ENCODE measurements around the gene ZNF484.
"Not testable (repeated sequence)": the region's sequence is repeated elsewhere in the genome, so short reads cannot be mapped to it uniquely, and the experiment has no call there.

Gene ZNF484

DNA sequence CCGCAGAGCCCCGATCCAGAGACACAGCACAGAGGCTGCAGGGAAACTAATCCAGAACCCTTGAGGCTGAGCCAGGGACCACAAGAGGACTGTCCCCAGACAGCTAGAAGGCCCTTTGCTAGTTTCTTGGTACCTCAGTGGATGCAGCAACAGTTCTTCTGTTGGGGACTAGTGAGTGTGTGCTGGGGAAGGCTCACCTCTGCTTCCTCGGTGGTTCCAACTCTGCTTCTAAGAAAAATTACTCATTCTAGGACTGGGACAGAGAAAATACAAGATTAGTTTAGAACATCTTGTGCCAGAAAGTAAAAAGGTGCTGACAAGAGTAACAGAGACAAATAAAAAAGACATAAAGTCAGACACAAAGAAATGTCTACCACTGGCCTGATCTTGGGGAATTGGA lies 19.5 kb upstream of the ZNF484 start:
- Histone ChIP-seq H3K56ac (ENCODE audit: low read length) (no peak overlapping the region), H3K36me3 (ENCODE audit: control insufficient read depth, insufficient read depth, low read length) (no peaks in the 10 kb centered on the region), H3K4me3 (ENCODE audit: low read length) (no peak overlapping the region), H2BK5ac (ENCODE audit: low read length) (no peak overlapping the region), H3K9ac (ENCODE audit: low read length) (no peak overlapping the region), H3K23ac (ENCODE audit: low read length) (no peak overlapping the region), H3K18ac (ENCODE audit: low read length) (no peak overlapping the region), H3K4me2 (ENCODE audit: low read length) (no peak overlapping the region), H3K27ac (ENCODE audit: low read depth, low read length) (no peak overlapping the region), H4K5ac (ENCODE audit: low read length) (no peak overlapping the region), H2AK5ac (ENCODE audit: low read length) (no peak overlapping the region), H2BK15ac (replicated peaks; ENCODE audit: low read depth) (no peak overlapping the region), H3K79me1 (ENCODE audit: low read length) (no peaks in the 10 kb centered on the region), H3K4ac (ENCODE audit: low read depth, low read length) (no peak overlapping the region), H3K27me3 (ENCODE audit: insufficient read depth, low read length, poor library complexity) (no peaks in the 10 kb centered on the region), H4K8ac (ENCODE audit: low read depth, low read length) (no peak overlapping the region), H3K79me2 (ENCODE audit: control insufficient read depth, insufficient read depth, low read length) (no peaks in the 10 kb centered on the region), H3K4me1 (ENCODE audit: control insufficient read depth, low read depth, low read length) (no peaks in the 10 kb centered on the region), H2BK120ac (ENCODE audit: low read depth, low read length) (no peak overlapping the region)
- WGBS (ENCODE audit: extremely low coverage, insufficient coverage, low lambda C conversion rate) = no CpG with 5 or more reads among the region's 3 CpGs
- no peak for DNase-seq

DNA sequence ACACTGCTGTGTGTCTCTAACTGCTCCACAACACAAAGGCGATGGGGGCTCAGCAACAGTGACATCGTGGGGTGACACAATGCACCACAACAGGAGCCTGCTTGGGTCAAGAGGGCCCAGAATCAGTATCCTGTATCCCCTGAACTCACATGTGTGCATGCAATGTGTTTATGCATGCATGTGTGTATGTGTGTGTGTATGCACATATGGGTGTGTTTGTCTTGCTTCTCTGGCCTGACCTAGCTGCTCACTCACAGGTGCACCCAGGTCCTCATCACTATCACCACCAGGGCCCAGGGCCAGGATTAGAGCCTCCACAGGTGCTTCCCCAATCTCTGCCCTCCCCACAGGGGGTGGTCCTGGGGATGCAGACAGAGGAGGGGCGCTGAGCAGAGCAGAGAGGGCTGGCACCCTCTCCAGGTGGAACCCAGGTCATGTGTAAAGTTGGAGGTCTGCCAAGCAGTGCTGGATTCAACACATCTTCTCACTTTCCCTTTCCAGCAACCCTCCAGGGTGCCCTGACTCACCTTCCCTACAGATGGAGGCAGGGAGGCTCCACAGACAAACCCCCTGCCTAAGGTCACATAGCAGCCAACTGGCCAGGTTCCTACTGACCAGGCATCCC lies 18.1 kb upstream of the ZNF484 start:
- no peak overlapping the region for H3K4me2 ChIP-seq (ENCODE audit: low read length)
- H3K4me1 ChIP-seq (ENCODE audit: control insufficient read depth, low read depth, low read length) = no peaks in the 10 kb centered on the region
- no peak overlapping the region for H3K4ac ChIP-seq (ENCODE audit: low read depth, low read length)
- H4K8ac ChIP-seq (ENCODE audit: low read depth, low read length) = no peak overlapping the region
- no peak overlapping the region for H3K56ac ChIP-seq (ENCODE audit: low read length)
- H3K79me1 ChIP-seq (ENCODE audit: low read length) = no peaks in the 10 kb centered on the region
- no peaks in the 10 kb centered on the region for H3K79me2 ChIP-seq (ENCODE audit: control insufficient read depth, insufficient read depth, low read length)
- H2BK5ac ChIP-seq (ENCODE audit: low read length) = no peak overlapping the region
- whole genome bisulfite sequencing (ENCODE audit: extremely low coverage, insufficient coverage, low lambda C conversion rate) = no CpG with 5 or more reads among the region's 3 CpGs
- no peak overlapping the region for H4K5ac ChIP-seq (ENCODE audit: low read length)
- no peak overlapping the region for H3K23ac ChIP-seq (ENCODE audit: low read length)
- no peak overlapping the region for H3K18ac ChIP-seq (ENCODE audit: low read length)
- H3K27me3 ChIP-seq (ENCODE audit: insufficient read depth, low read length, poor library complexity) = no peaks in the 10 kb centered on the region
- no peak overlapping the region for H2AK5ac ChIP-seq (ENCODE audit: low read length)
- H3K9ac ChIP-seq (ENCODE audit: low read length) = no peak overlapping the region
- H3K36me3 ChIP-seq (ENCODE audit: control insufficient read depth, insufficient read depth, low read length) = no peaks in the 10 kb centered on the region
- no peak for DNase-seq
- no peak overlapping the region for H2BK15ac ChIP-seq (replicated peaks; ENCODE audit: low read depth)
- no peak overlapping the region for H3K27ac ChIP-seq (ENCODE audit: low read depth, low read length)
- H2BK120ac ChIP-seq (ENCODE audit: low read depth, low read length) = no peak overlapping the region
- no peak overlapping the region for H3K4me3 ChIP-seq (ENCODE audit: low read length)

- H3K56ac ChIP-seq (ENCODE audit: low read length) = no peak overlapping the region
- H4K5ac ChIP-seq (ENCODE audit: low read length) = no peak overlapping the region
- no peak overlapping the region for H3K4ac ChIP-seq (ENCODE audit: low read depth, low read length)
- H3K4me2 ChIP-seq (ENCODE audit: low read length) = no peak overlapping the region
- H2BK120ac ChIP-seq (ENCODE audit: low read depth, low read length) = no peak overlapping the region
- no peaks in the 10 kb centered on the region for H3K4me1 ChIP-seq (ENCODE audit: control insufficient read depth, low read depth, low read length)
- no CpG with 5 or more reads among the region's 6 CpGs for WGBS (ENCODE audit: extremely low coverage, insufficient coverage, low lambda C conversion rate)
- H3K4me3 ChIP-seq (ENCODE audit: low read length) = no peak overlapping the region
- no peak overlapping the region for H3K27ac ChIP-seq (ENCODE audit: low read depth, low read length)
- no peak overlapping the region for H3K23ac ChIP-seq (ENCODE audit: low read length)
- H3K9ac ChIP-seq (ENCODE audit: low read length) = no peak overlapping the region
- H4K8ac ChIP-seq (ENCODE audit: low read depth, low read length) = no peak overlapping the region
- H2AK5ac ChIP-seq (ENCODE audit: low read length) = no peak overlapping the region
- H2BK5ac ChIP-seq (ENCODE audit: low read length) = no peak overlapping the region
- H2BK15ac ChIP-seq (replicated peaks; ENCODE audit: low read depth) = no peak overlapping the region
- DNase-seq = no peak
- no peaks in the 10 kb centered on the region for H3K36me3 ChIP-seq (ENCODE audit: control insufficient read depth, insufficient read depth, low read length)
- H3K79me2 ChIP-seq (ENCODE audit: control insufficient read depth, insufficient read depth, low read length) = no peaks in the 10 kb centered on the region
- H3K18ac ChIP-seq (ENCODE audit: low read length) = no peak overlapping the region
- no peaks in the 10 kb centered on the region for H3K27me3 ChIP-seq (ENCODE audit: insufficient read depth, low read length, poor library complexity)
- no peaks in the 10 kb centered on the region for H3K79me1 ChIP-seq (ENCODE audit: low read length)
These were observed 17.0 kb upstream of the ZNF484 start for GRCh38 chr9:92894711-92895362.

- H3K4me3 ChIP-seq (ENCODE audit: low read length); H2AK5ac ChIP-seq (ENCODE audit: low read length); H3K18ac ChIP-seq (ENCODE audit: low read length); H4K8ac ChIP-seq (ENCODE audit: low read depth, low read length); H2BK120ac ChIP-seq (ENCODE audit: low read depth, low read length); H3K56ac ChIP-seq (ENCODE audit: low read length); H2BK15ac ChIP-seq (replicated peaks; ENCODE audit: low read depth); H4K5ac ChIP-seq (ENCODE audit: low read length); H3K23ac ChIP-seq (ENCODE audit: low read length); H3K4me2 ChIP-seq (ENCODE audit: low read length); H2BK5ac ChIP-seq (ENCODE audit: low read length); H3K79me2 ChIP-seq (ENCODE audit: control insufficient read depth, insufficient read depth, low read length); H3K36me3 ChIP-seq (ENCODE audit: control insufficient read depth, insufficient read depth, low read length); H3K79me1 ChIP-seq (ENCODE audit: low read length); H3K9ac ChIP-seq (ENCODE audit: low read length); H3K4ac ChIP-seq (ENCODE audit: low read depth, low read length); DNase-seq; H3K4me1 ChIP-seq (ENCODE audit: control insufficient read depth, low read depth, low read length); H3K27ac ChIP-seq (ENCODE audit: low read depth, low read length); H3K27me3 ChIP-seq (ENCODE audit: insufficient read depth, low read length, poor library complexity): not testable (repeated sequence)
- no CpG with 5 or more reads among the region's 6 CpGs for WGBS (ENCODE audit: extremely low coverage, insufficient coverage, low lambda C conversion rate)
These were observed 16.2 kb upstream of the ZNF484 start for GRCh38 chr9:92893916-92894610.

- no CpG with 5 or more reads among the region's 4 CpGs for WGBS (ENCODE audit: extremely low coverage, insufficient coverage, low lambda C conversion rate)
- H3K56ac ChIP-seq (ENCODE audit: low read length); H3K18ac ChIP-seq (ENCODE audit: low read length); H2BK120ac ChIP-seq (ENCODE audit: low read depth, low read length); H2AK5ac ChIP-seq (ENCODE audit: low read length); H3K4ac ChIP-seq (ENCODE audit: low read depth, low read length); H3K79me2 ChIP-seq (ENCODE audit: control insufficient read depth, insufficient read depth, low read length); H4K5ac ChIP-seq (ENCODE audit: low read length); H4K8ac ChIP-seq (ENCODE audit: low read depth, low read length); H3K9ac ChIP-seq (ENCODE audit: low read length); H2BK5ac ChIP-seq (ENCODE audit: low read length); DNase-seq; H3K36me3 ChIP-seq (ENCODE audit: control insufficient read depth, insufficient read depth, low read length); H3K79me1 ChIP-seq (ENCODE audit: low read length); H3K4me2 ChIP-seq (ENCODE audit: low read length); H3K4me1 ChIP-seq (ENCODE audit: control insufficient read depth, low read depth, low read length); H3K4me3 ChIP-seq (ENCODE audit: low read length); H2BK15ac ChIP-seq (replicated peaks; ENCODE audit: low read depth); H3K23ac ChIP-seq (ENCODE audit: low read length); H3K27ac ChIP-seq (ENCODE audit: low read depth, low read length); H3K27me3 ChIP-seq (ENCODE audit: insufficient read depth, low read length, poor library complexity): not testable (repeated sequence)
These were observed 14.4 kb upstream of the ZNF484 start for GRCh38 chr9:92892276-92892675.
